ENCODE results near the gene PCYT1A.
A peak's percentile ranks its signal among the peaks of the same experiment; 100 is the strongest.
"Not testable (repeated sequence)": the region's sequence is repeated elsewhere in the genome, so short reads cannot be mapped to it uniquely, and the experiment has no call there.

The PCYT1A gene

DNA sequence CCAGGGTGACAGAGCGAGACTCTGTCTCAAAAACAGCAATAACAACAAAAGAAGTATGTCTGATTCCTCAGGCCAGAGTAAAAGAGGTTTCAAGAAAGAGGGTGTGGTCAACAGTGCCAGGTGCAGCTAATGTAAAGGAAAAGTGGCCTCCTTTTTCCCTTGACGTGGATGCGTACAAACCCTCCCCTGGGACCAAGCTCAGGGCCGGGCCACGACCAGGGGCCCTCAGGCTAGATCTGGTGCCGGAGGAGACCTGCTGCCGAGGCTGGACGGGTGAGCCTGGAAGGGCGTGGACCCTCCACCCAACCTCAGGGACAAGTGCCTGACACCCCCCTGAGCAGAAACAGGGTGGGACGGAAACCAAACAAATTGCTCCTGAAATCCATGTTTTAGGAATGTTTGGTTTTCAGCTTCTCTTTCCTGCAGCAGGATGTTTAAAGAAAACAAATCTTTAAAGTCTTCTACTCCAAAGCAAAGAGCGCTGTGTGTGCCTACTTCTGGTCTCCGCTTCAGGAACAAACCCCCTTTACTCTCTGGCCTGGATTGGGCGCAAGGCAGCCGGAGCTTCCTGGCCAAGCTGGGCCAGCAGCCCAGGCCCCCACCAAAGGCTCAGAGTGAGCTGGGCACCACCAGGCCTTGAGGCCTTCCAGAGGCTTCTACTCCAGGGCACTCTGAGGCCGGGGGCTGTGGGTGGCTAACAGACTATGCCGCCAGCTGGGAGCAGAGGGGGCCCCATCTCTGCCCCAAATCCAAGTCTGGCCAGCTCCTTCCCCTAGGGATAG, 97.8 kb downstream of the PCYT1A start:
- no peak for ATAC-seq

DNA sequence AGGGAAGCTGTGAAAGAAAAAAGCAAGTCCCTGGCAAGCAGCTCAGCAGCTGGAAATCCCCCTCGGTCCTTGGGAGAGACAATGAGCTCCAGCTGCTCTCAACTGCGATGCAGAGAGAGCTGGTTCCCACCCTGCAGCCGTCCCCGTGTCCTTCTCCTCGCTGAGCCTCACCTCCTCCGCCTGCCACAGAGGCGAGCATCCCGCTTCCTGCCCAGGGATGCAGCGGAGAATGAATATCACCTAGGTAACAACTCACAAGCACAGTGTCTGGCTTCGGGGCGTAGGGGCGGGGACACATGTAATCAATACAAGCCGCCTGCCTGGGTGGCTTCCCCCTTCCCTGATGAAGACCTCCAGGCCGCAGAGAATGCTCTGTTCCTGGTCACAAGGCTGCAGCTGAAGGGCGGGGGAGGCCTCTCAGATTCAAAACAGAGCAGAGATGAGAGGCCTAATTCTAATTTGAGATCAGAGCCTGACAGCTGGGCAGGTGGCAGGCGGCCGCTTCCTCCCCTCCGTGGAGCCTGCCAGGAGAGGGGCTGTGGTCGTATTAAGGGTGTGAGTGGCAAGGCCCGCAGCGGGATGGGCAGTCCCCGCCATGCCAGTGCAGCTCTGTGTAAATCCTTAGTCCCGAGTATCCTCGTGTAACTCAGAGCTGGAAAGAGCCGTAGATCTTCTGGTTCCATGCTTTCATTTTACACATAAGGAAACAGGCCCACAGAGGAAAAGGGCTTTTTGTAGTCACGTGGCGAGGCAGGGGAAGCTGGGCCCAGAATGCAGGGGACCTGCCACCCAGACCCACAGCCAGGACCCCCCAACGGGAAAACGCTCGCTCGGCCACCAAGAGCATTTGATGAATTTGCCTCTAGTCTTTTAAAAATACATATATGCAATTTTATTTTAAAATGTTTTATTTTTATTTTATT, 100.6 kb downstream of the PCYT1A start:
- peak; percentile 3 to 7 for ATAC-seq

DNA sequence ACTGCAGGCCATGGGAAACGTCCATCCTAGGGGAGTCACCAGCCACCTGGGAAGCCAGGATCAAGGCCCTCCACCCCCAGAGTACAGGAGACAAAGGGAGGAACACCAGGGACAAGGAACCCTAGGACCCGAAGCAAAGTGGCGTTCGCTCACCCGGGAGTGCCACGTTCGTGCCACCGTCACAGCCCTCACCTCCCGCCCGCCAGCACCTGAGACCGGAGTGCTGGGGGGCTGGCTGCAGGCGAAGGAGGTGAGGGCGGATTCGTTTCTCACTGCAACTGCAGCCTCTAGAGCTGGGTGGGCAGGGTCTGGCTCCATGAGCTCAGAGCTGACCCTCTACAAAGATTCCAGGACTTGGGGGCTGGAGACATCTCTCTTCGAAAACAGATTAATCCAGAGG, 102.6 kb downstream of the PCYT1A start:
- no peak for ATAC-seq

DNA sequence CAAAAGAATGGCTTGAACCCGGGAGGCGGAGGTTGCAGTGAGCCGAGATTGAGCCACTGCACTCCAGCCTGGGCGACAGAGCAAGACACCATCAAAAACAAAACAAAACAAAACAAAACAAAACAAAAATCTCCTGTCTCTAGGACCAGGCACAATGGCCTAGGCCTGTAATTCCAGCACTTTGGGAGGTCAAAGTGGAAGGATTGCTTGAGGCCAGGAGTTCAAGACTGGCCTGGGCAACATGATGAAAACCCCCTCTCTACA, 103.4 kb downstream of the PCYT1A start:
- ATAC-seq: not testable (repeated sequence)

DNA sequence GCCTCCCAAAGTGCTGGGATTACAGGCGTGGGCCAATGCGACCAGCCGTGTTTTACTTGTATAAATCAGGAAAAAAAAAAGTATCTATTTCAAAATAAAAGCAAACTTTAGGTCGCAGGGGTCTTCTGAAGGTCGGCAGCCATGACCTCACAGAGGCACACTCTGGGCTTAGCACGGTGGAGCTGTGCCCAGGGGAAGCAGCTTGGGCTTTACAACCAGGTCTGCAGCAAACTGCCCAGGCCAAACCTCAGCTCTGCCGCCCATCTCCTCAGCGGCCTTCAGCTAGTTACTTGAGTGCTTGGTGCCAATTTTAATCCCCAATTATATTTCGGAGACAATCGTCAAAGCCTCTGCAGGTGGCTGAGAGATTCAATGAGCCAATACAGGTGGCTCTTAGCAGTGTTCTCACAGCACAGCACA, 106.4 kb downstream of the PCYT1A start:
- no peak for ATAC-seq

DNA sequence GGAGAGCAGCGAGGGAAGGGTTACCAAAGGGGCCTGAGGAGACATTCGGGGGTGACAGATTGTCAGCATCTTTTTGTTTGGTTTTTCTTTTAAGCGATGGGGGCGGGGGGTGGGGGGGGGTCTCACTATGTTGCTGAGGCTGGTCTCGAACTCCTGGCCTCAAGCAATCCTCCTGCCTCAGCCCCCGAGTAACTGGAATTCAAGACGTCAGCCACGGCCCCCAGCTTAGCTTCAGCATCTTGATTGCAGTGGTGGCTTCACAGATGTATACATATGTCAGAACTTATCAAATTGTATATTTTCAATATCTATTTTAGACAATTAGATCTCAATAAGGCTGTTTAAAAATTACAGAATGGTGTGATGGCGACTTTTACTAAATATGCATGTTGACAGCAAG, 107.2 kb downstream of the PCYT1A start:
- ATAC-seq: no peak

Measured in activated CD4-positive, CD25-positive, alpha-beta regulatory T cell treated with anti-CD3 and anti-CD28 coated beads, Interleukin-2, amount 50 U/mL, for 24 hours (primary cell).